Stimulated activated CD4-positive, alpha-beta T cell treated with anti-CD3 and anti-CD28 coated beads, Interleukin-15, amount 100 ng/mL, for 24 hours (primary cell): Measurements from ENCODE around the gene SLC38A9.

Experiments used
- DNase-seq: peaks from one replicate; pipeline ENCODE4 v3.0.0-alpha.2; 2020

Gene SLC38A9

DNA sequence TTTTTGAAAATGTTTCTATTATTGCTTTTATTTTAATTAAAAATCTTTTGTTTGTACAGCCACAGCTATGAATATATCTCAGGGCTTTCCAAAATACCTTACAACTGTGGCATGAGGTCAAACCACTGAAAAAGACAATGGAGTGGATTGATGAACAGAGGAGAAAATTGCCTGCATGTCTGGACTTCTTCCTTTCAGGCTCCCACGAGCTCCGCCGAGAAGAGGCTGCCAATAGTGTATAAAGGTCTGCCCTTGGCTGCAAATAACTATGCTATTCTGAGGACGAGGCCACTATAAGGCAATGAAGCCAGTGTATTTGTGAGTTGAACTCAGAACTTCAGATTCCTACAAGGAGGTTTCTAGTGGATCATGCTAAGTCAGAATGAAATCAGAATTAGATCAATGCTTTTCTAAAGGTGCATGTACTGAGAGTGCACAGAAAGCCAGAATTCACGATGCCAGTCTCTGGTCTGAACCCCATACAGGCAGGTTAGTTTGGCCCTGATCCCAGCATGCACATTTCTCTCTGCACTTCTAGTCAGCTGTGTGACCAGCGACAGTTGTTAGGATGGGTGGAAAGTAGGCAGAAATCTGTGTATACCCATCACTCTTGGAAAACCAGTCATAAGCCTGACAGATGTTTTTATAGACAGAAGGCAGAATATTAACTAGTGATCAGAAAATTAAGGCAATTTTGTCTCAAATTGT lies 134.6 kb downstream of the SLC38A9 start:
- DNase-seq, result no peak

DNA sequence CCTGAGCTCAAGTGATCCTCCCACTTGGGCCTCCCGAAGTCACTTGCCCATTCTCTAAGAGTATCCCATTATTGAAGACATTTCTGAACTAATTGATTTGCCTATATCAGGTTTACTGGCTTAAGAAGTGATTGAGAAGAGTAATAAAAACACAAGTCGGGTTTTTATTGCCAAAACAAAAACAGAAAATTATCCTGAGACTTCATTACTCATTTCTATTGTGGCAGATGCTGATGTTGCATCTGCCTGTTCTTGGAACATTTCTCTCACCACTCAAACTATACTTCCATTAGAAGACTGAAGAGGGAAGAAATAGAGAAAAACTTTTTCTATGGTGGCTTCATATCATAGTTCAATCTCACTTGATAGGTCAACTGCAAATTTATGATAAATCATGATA lies 135.5 kb downstream of the SLC38A9 start:
- DNase-seq, result no peak
